Activated T-cell treated with anti-CD3 and anti-CD28 coated beads for 24 hours (primary cell): ENCODE results near the gene PTP4A2.

Experiments used
- DNase-seq: peaks from one replicate; pipeline ENCODE4 v3.0.0-alpha.2; 2020; ENCODE audit warnings: low read depth

PTP4A2 gene

DNA sequence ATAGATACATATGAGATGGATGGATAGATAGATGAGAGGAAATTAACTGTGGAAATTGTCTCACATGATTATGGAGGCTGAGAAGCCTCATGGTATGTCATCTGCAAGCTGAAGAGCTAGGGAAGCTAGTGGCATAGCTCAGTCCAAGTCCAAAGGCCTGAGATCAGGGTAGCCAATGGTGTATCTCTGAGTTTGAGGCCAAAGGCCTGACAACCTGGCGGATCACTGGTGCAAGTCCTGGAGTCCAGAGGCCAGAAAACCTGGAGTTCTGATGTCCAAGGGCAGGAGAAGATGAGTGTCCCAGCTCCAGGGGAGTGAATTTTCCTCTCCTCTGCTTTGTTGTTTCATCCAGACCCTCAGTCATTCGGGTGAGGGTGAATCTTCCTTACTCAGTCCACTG is 78.4 kb downstream of the PTP4A2 start:
- no peak for DNase-seq

DNA sequence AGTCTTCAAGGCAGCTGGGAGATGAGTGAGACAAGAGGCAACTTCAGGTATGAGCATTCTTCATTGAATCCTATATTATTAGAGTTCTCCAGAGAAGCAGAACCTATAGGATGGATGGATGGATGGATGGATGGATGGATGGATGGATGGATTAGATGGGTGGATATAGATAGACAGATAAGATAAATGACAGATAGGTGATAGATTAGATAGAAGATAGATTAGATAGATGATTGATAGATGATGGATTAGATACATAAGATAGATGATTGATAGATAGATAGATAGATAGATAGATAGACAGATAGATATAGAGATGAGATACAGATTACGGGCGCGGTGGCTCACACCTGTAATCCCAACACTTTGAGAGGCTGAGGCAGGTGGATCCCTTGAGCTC is 79.1 kb downstream of the PTP4A2 start:
- DNase-seq = no peak

GRCh38 chr1:31857863-31858262 is 80.3 kb downstream of the PTP4A2 start:
- DNase-seq = no peak
